ENCODE results near the gene S100A8. TPM values are rescaled to one million over a fixed set of nuclear protein-coding genes. Genes with fewer than 3 reads are reported as not detected.

S100A8 gene
- not detected for total RNA-seq (ENCODE audit: unreplicated experiment)
- long read RNA-seq, result 0 reads

DNA sequence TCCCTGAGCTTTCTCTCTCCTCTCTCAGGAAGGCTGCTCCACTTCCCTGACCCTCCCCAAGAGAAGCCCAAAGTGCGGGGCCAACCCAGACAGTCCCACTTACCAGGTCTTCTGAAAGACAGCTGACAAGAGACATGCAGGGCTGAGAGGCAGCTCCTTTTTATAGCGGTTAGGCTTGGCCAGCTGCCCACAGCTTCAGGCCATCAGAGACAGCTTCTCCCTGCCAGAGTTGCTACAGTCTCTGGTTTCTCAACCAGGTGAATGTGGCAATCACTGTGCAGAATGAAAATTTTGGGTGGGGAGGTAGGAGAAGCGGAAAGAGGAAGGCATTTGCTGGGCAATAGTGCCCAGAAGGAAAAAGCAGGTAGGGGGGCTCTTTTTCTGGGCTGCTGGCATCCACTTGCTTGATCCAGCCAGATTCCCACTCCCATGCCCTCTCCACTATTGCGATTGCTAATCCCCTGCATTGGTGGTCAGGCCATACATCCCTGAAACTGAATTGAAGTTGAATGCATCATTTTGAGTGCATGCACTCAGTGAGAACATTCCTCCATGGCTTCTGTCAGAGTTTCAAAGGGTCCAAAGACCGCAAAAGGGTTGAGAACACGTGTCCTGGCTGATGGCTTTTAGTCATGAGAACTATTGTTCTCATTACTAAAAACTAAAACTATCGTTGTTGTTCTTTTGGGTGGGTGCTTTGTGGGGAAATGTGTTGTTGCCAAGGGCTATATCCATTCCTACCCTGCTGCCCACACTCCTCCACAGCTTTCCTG is at the start of gene S100A8:
TSS of gene S100A8 (minus strand) at position 136 of the 773 bp plus-strand sequence. CDS start 538 bp downstream, outside the sequence.
- no peak for DNase-seq
- no peaks in the 10 kb centered on the region for H3K9me3 Mint-ChIP-seq (ENCODE audit: unreplicated experiment)
- H3K27me3 Mint-ChIP-seq (ENCODE audit: unreplicated experiment), result peaks cover 13% of the 10 kb centered on the region
- H3K36me3 Mint-ChIP-seq (ENCODE audit: unreplicated experiment), result no peaks in the 10 kb centered on the region
- TF ChIP-seq, protein P1, sequence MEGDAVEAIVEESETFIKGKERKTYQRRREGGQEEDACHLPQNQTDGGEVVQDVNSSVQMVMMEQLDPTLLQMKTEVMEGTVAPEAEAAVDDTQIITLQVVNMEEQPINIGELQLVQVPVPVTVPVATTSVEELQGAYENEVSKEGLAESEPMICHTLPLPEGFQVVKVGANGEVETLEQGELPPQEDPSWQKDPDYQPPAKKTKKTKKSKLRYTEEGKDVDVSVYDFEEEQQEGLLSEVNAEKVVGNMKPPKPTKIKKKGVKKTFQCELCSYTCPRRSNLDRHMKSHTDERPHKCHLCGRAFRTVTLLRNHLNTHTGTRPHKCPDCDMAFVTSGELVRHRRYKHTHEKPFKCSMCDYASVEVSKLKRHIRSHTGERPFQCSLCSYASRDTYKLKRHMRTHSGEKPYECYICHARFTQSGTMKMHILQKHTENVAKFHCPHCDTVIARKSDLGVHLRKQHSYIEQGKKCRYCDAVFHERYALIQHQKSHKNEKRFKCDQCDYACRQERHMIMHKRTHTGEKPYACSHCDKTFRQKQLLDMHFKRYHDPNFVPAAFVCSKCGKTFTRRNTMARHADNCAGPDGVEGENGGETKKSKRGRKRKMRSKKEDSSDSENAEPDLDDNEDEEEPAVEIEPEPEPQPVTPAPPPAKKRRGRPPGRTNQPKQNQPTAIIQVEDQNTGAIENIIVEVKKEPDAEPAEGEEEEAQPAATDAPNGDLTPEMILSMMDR (IDR thresholded peaks at IDR 0.05; ENCODE audit: partially characterized antibody, unreplicated experiment), result no peak
- no peak within 1 kb of the TSS for H3K27ac Mint-ChIP-seq (ENCODE audit: unreplicated experiment)
- H3K4me1 Mint-ChIP-seq (ENCODE audit: low read depth, unreplicated experiment), result peaks cover 8% of the 10 kb centered on the region
- no peak within 1 kb of the TSS for H3K4me3 Mint-ChIP-seq (ENCODE audit: unreplicated experiment)

DNA sequence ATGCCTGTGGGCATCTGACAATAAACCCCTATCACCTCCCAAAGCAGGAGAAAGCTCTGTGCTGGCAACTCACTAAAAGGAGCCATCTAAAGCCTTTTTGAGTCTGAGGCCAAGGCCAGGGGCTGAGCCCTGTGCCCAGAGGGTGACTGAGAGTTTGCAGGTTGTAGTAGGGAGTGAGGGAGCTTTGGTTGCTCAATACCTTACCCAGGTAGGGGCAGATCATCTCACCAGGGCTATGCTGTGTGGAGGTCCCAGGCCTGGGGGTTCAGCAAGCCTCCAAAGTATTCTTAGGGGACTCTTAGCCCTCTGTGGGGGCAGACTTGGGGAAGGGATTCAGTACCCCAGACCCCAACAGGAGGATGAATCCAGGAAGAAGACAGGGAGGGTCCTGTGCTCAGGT is 48.4 kb upstream of the S100A8 start:
- peaks cover 2% of the 10 kb centered on the region for H3K27me3 Mint-ChIP-seq (ENCODE audit: unreplicated experiment)
- H3K4me3 Mint-ChIP-seq (ENCODE audit: unreplicated experiment), result no peak overlapping the region
- no peak for DNase-seq
- H3K9me3 Mint-ChIP-seq (ENCODE audit: unreplicated experiment), result peaks cover 2% of the 10 kb centered on the region
- H3K36me3 Mint-ChIP-seq (ENCODE audit: unreplicated experiment), result peaks cover 5% of the 10 kb centered on the region
- TF ChIP-seq, protein P1 (IDR thresholded peaks at IDR 0.05; ENCODE audit: partially characterized antibody, unreplicated experiment), result no peak
- no peaks in the 10 kb centered on the region for H3K4me1 Mint-ChIP-seq (ENCODE audit: low read depth, unreplicated experiment)
- H3K27ac Mint-ChIP-seq (ENCODE audit: unreplicated experiment), result no peak overlapping the region

DNA sequence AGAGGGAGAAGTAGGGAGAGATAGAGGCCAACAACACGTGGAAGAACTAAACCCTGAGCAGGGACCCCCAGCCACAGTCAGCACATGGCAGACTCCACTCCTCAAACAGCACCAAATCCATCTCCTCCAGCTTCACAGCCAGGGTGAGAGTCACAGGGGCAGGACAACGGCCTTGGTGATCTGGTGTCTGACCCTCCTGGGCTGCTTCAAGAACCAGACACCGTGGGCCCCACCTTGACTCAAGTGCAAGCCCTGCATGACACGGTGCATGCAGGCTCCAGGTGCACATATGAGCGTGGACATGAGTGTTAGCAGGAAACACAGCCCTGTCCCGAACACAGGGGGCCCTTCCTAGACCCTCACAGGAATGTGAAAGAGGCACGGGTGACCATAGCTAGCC is 47.7 kb upstream of the S100A8 start:
- TF ChIP-seq, protein P1 (IDR thresholded peaks at IDR 0.05; ENCODE audit: partially characterized antibody, unreplicated experiment), result no peak
- no peak overlapping the region for H3K27ac Mint-ChIP-seq (ENCODE audit: unreplicated experiment)
- H3K36me3 Mint-ChIP-seq (ENCODE audit: unreplicated experiment), result peaks cover 5% of the 10 kb centered on the region
- DNase-seq, result no peak
- no peaks in the 10 kb centered on the region for H3K4me1 Mint-ChIP-seq (ENCODE audit: low read depth, unreplicated experiment)
- peaks cover 4% of the 10 kb centered on the region for H3K9me3 Mint-ChIP-seq (ENCODE audit: unreplicated experiment)
- no peak overlapping the region for H3K4me3 Mint-ChIP-seq (ENCODE audit: unreplicated experiment)
- peaks cover 2% of the 10 kb centered on the region for H3K27me3 Mint-ChIP-seq (ENCODE audit: unreplicated experiment)

- TF ChIP-seq, protein P1 (IDR thresholded peaks at IDR 0.05; ENCODE audit: partially characterized antibody, unreplicated experiment), result no peak
- no peak overlapping the region for H3K4me3 Mint-ChIP-seq (ENCODE audit: unreplicated experiment)
- peaks cover 4% of the 10 kb centered on the region for H3K27me3 Mint-ChIP-seq (ENCODE audit: unreplicated experiment)
- H3K4me1 Mint-ChIP-seq (ENCODE audit: low read depth, unreplicated experiment), result no peaks in the 10 kb centered on the region
- peaks cover 4% of the 10 kb centered on the region for H3K9me3 Mint-ChIP-seq (ENCODE audit: unreplicated experiment)
- peaks cover 5% of the 10 kb centered on the region for H3K36me3 Mint-ChIP-seq (ENCODE audit: unreplicated experiment)
- no peak overlapping the region for H3K27ac Mint-ChIP-seq (ENCODE audit: unreplicated experiment)
- no peak for DNase-seq
These were observed 46.4 kb upstream of the S100A8 start for GRCh38 chr1:153437236-153437635.

DNA sequence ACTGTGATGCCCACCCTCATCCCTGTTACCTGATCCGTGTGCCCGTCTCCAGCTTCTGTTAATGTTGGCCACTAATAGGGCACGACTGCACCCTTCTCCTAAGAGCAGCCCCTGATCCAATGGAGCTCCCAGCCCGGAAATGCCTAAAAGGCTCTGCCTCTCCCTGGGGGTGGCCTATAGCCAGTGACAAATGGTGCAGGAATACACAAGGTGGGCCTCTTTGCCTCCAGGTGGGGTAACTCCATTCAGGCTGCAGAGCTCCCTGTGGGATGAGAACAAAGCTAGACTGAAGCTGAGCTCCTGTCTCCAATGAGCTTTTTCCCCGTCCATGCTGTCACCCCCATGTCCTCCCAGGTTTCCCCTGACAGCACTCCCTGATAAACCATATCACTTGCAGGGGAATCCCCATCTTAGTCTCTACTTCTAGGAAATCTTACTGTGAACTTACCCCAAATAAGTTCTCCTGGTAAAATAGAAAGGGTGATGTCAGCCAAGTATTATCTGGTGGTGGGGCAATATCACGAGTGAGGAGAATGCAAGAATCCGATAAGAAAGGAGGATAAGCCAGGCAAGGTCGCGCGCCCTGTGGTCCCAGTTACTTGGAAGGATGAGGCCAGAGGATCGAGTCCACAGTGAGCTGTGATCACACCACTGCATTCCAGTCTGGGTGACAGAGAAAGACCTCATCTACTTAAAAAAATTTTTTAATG is 44.0 kb upstream of the S100A8 start:
- TF ChIP-seq, protein P1 (IDR thresholded peaks at IDR 0.05; ENCODE audit: partially characterized antibody, unreplicated experiment), result no peak
- no peak for DNase-seq
- peaks cover 6% of the 10 kb centered on the region for H3K27me3 Mint-ChIP-seq (ENCODE audit: unreplicated experiment)
- peaks cover 1% of the 10 kb centered on the region for H3K4me1 Mint-ChIP-seq (ENCODE audit: low read depth, unreplicated experiment)
- H3K36me3 Mint-ChIP-seq (ENCODE audit: unreplicated experiment), result peaks cover 5% of the 10 kb centered on the region
- H3K27ac Mint-ChIP-seq (ENCODE audit: unreplicated experiment), result no peak overlapping the region
- peaks cover 9% of the 10 kb centered on the region for H3K9me3 Mint-ChIP-seq (ENCODE audit: unreplicated experiment)
- H3K4me3 Mint-ChIP-seq (ENCODE audit: unreplicated experiment), result no peak overlapping the region
